Nephron progenitor cell (in vitro differentiated cells): ENCODE results near the gene PHF2.

Experiments
- DNase-seq: peaks from one replicate; pipeline ENCODE4 v3.0.0; 2021
- H3K27ac Mint-ChIP-seq: 2 replicates; pipeline ENCODE4 v1.8.0; 2021; ENCODE audit warnings: mild to moderate bottlenecking, moderate library complexity, mixed read lengths
- H3K27me3 Mint-ChIP-seq: 2 replicates; pipeline ENCODE4 v1.8.0; 2021; ENCODE audit warnings: mild to moderate bottlenecking, low read depth, mixed read lengths; ENCODE audit not compliant: poor library complexity
- H3K36me3 Mint-ChIP-seq: 2 replicates; pipeline ENCODE4 v1.8.0; 2021; ENCODE audit warnings: low read depth, mixed read lengths
- H3K4me1 Mint-ChIP-seq: 2 replicates; pipeline ENCODE4 v1.8.0; 2021; ENCODE audit warnings: mixed read lengths
- H3K4me3 Mint-ChIP-seq: 2 replicates; pipeline ENCODE4 v1.8.0; 2021; ENCODE audit warnings: mild to moderate bottlenecking, moderate library complexity, mixed read lengths
- H3K9me3 Mint-ChIP-seq: 2 replicates; pipeline ENCODE4 v1.8.0; 2021; ENCODE audit warnings: mild to moderate bottlenecking, moderate library complexity, mixed read lengths
- CTCF ChIP-seq: fragments of 200-600 bp; sonication (generic); IDR thresholded peaks from 2 replicates; pipeline ENCODE4 v1.5.0; 2021; ENCODE audit warnings: antibody characterized with exemption

The PHF2 gene

GRCh38 chr9:93590609-93591234 is 14.3 kb downstream of the PHF2 start:
- no peak for DNase-seq
- peaks cover 6% of the 10 kb centered on the region for H3K27me3 Mint-ChIP-seq
- peak overlapping the region; percentile 36 for H3K4me3 Mint-ChIP-seq
- TF ChIP-seq CTCF: no peak
- H3K36me3 Mint-ChIP-seq: peaks cover under 1% of the 10 kb centered on the region
- H3K27ac Mint-ChIP-seq: peak overlapping the region; percentile 73
- peaks cover 83% of the 10 kb centered on the region for H3K4me1 Mint-ChIP-seq
- no peaks in the 10 kb centered on the region for H3K9me3 Mint-ChIP-seq

GRCh38 chr9:93591301-93592007 is 15.1 kb downstream of the PHF2 start:
- no peak for TF ChIP-seq CTCF
- Mint-ChIP-seq H3K36me3 (peaks cover 4% of the 10 kb centered on the region), H3K27ac (peak overlapping the region; percentile 52), H3K27me3 (peaks cover 6% of the 10 kb centered on the region), H3K9me3 (no peaks in the 10 kb centered on the region), H3K4me1 (peaks cover 84% of the 10 kb centered on the region), H3K4me3 (no peak overlapping the region)
- no peak for DNase-seq

- peaks cover 77% of the 10 kb centered on the region for H3K4me1 Mint-ChIP-seq
Observed at GRCh38 chr9:93592008-93592642, 15.7 kb downstream of the PHF2 start.

GRCh38 chr9:93592643-93593021 is 16.2 kb downstream of the PHF2 start:
- Mint-ChIP-seq H3K4me3 (no peak overlapping the region), H3K27me3 (peaks cover 6% of the 10 kb centered on the region), H3K9me3 (no peaks in the 10 kb centered on the region), H3K27ac (no peak overlapping the region), H3K4me1 (peaks cover 77% of the 10 kb centered on the region), H3K36me3 (peaks cover 4% of the 10 kb centered on the region)
- no peak for DNase-seq
- TF ChIP-seq CTCF: no peak

More at GRCh38 chr9:93592008-93592642, 15.7 kb downstream of the PHF2 start:
- no peak for DNase-seq
- TF ChIP-seq CTCF: no peak
- H3K27me3 Mint-ChIP-seq: peaks cover 6% of the 10 kb centered on the region
- H3K4me3 Mint-ChIP-seq: no peak overlapping the region
- no peak overlapping the region for H3K27ac Mint-ChIP-seq
- H3K9me3 Mint-ChIP-seq: no peaks in the 10 kb centered on the region
- peaks cover 4% of the 10 kb centered on the region for H3K36me3 Mint-ChIP-seq

GRCh38 chr9:93593144-93593658 is 16.8 kb downstream of the PHF2 start:
- peaks cover 4% of the 10 kb centered on the region for H3K36me3 Mint-ChIP-seq
- no peak overlapping the region for H3K27ac Mint-ChIP-seq
- peaks cover 6% of the 10 kb centered on the region for H3K27me3 Mint-ChIP-seq
- no peak for DNase-seq
- H3K9me3 Mint-ChIP-seq: no peaks in the 10 kb centered on the region
- H3K4me3 Mint-ChIP-seq: no peak overlapping the region
- TF ChIP-seq CTCF: no peak
- H3K4me1 Mint-ChIP-seq: peaks cover 75% of the 10 kb centered on the region
